Measurements from ENCODE around the gene SHISAL1.

The SHISAL1 gene

DNA sequence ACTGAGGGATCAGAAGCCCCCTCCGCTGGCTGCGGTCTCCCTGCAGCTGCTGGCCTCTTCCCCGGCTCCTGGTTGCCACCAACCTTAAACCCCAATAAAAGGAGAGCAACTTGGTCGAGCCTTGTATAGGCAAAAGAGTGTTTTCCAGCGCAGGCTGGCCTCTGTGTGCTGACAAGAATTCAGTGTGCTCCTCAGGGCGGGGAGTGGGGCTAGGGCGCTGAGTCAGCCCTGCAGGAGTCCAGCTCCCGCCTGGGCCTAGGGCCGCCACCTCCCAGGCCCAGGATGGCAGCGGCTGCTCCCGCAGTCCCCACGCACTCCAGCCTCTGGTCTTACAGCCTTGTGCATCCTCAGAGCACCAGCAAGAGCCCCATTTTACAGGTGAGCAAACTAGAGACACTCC lies at the start of gene SHISAL1:
SHISAL1 (minus strand) TSS at position 186 of the 400 bp plus-strand sequence. CDS start 12,006 bp downstream, outside the sequence.
- no peak for DNase-seq

DNA sequence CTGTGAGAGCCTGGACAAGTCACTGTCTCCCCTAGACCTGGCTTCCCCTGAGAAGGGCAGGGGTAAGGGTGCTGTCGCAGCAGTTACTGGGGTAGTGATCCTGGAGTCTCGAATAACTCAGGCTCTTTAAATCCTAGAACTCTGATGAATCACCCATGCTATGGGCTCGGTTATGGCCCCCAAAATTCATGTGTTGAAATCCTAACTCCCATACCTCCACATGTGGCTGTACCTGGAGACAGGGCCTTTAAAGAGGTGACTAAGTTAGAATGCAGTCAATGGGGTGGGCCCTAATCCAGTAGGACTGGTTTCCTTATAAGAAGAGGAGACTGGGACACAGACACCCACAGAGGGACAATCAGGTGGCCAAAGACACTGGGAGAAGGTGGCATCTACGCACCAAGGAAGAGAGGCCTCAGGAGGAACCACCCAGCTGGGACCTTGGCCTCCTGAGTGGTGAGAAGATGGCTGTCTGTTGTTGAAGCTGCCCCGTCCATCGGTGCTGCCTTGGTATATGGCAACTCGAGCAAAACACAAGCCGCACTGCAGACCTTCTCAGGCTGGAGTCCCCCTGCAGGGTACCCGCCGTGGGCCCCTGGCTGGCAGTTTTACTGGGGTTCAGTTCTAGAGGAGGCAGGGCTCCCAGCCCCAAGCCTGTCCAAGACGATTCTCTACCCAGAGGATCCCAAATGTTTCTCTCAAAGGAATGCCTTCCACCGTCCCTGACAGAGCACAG lies 48.8 kb upstream of the SHISAL1 start:
- no peak for DNase-seq

DNA sequence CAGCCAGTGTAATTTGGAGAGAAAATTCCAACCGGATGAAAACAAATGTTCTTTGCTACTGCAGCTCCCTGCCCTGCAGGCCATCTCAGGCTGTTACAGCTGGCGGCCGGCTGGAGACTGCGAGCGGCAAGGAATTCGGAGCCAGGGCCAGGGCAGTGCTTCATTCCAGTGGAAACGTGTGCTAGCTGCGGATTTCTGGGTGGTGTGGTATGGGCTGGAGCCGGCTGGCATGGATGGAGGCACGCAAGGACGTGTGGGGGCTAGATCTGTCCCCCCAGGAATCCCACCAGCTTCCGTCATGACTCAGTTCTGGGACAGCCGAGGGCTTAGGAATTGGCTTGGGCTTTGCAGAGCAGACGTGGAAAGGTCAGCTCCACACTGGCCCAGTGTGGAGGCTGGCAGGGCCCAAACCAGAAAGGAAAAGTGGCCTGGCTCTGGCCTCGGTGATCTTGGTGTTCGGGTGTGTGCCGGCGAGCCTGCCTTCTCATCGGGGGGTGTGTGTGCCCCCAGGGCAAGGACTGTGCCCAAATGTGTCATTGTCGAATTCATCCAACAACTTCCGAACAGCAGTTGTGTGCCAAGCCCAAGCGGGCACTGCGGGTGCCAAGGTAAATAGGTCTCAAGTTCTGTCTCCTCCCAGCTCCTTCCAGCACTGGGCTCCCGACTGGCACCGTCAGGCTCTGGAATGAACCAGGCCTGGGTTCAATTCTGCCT lies 48.1 kb upstream of the SHISAL1 start:
- no peak for DNase-seq

DNA sequence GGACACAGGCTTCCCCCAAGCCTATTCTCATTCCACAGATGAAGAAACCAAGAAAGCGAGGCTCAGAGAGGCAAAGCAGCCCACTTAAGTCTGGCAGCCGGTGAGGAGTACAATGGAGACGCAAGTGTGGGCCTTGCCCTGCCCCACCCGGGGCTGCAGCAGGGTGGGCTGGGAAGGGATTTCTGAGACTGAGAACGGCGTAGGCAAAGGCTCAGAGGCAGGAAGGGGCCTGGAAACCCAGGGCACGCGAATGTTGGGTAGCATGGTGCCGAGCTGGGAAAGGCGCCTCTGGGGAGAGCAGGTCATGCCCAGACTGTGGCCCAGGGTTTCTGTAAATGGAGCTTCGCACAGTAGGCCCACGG lies 47.5 kb upstream of the SHISAL1 start:
- no peak for DNase-seq

DNA sequence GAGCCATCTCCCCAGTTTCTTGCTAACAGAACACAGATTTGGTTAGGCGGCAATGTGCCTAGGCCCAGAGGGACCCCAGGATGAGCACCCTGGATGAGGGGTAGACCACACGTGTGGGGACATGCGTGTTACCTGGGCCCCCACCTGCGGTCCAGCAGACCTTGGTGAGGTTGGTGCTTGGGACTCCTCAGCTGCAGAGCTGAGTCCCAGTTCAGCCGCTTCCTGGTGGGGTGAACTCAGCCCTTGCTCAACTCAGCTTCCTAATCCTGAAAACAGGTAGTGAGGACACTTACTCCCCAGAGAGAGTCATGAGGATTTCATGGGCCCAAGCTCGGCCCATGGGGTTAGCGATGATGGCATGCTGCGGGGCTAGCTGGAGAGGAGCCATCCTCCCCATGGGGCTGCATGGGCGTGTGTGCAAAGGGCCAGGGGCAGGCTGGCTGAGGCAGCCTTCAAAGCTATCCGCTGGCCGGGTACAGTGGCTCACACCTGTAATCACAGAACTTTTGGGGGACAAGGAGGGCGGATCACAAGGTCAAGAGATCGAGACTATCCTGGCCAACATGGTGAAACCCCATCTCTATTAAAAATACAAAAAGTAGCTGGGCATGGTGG lies 46.9 kb upstream of the SHISAL1 start:
- DNase-seq: no peak

DNA sequence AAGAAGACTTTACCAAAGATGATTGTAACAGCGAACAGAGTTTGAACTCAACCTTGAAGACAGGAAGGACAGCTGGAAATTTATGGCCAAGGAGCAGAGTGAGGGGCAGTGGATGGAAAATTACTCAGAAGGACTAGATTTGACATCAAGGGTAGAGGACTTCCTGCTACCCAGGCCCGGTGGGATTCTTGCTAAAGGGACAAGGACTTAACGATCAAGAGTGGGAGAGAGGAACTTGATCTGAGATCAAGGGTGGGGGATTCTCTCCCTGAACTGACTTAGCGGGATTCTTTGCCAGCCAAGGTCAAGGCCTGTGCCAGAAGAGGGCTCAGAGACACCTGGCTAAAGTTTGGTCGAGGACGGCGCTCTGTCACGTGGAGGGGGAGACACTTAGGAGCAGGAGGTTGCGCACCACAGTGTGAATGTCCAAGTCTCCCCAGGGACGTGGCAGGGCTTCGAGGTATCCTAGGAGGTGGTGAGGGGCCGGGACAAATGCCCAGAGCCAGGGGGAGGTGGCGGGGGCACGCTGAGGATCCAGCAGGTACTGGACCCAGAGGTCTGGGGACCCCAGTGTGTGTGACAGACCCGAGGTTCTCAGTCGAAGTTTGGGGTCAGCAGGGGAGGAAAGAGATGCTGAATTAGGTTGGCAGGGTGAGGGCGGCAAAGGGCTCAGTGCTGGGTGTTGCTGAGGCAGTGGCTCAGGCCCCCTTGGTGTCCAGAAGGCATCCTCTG lies 46.1 kb upstream of the SHISAL1 start:
- no peak for DNase-seq

DNA sequence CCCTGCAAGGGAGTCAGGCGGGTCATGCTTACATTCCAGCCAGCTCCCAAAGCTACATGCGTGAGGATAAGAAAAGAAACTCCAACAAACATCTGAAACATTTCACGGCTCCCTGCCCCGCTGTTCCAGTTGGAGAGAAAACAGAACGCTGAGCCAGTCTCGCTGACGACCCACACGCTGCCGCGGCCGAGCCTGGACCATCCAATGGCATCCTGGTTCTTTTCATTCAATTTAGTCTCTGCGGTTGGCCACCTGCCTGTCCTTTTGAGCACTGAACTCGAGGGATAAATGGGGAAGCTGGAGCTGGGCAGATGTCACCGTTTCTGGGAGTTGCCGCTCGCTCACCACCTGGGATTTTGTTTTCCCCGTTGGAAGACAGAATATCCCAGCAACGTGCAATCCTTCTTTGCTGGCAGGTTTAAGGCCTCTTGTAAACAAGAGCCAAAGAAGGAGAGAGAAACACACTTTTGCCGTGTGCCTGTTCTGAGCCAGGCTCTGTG lies 45.3 kb upstream of the SHISAL1 start:
- DNase-seq: no peak

DNA sequence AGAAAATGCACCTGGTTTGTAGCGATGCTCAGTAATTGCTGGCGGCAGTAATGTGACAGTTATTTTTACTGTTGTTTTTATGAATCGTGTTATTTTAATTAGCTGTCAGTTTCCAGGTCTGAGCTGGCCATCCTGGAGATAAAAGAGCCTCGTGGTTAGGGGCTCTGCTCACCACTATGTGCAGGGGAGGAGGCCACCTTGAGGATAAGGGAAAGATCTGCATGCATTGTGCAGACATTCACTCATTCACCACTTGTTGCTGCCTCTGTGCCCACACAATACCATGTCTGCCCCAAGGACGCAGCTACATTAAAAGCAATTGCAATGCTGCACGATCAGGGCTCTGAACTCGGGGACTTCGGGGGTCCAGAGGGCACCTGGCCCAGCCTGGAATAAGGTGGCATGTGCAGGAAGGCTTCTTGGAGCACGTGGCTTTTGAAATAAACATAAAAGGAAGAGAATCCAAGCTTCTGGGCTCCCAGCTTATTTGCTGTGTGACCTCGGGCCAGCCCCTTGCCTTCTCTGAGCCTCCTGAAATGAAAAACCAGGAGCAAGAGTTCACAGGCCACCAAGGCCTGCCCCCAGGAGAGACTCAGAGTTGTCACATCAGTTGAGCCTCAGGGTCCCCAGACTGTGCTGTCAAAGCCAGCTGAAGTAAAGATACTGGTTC lies 44.7 kb upstream of the SHISAL1 start:
- DNase-seq: no peak

DNA sequence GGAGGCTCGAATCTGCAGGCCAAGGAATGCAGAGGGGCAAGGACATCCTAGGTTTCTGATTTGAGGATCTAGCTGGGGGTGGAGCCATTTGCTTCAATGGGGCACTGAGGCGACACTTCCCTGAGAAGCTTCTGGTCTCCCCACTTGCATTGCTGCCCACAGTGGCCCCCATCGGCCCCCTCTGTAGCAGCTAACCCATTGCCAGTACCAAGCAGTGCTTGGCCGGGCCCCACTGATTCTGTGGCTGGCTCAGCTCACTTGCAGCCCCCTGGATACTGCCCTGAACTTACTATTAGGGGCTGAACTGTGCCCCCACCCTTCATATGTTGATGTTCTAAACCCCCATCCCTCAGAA lies 42.9 kb upstream of the SHISAL1 start:
- DNase-seq: no peak

DNA sequence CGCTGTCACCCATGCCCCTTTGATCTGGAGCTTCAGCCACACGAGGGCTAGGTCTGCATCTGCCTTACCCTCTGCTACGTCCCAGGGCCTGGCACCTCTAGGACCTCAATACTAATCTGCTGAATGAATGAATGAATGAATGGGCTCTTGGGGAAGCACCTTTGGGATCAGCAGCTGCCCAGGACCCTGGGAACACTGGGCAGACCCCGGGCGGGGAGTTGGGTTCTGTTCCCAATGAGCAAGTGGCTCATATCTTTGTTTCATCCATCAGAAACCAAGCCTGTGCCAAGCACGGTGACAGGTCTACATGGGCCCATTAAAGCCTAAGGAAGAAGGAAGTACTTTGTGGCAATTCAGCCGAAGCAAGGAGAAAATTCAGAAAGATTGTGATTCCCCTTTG lies 41.5 kb upstream of the SHISAL1 start:
- no peak for DNase-seq

DNA sequence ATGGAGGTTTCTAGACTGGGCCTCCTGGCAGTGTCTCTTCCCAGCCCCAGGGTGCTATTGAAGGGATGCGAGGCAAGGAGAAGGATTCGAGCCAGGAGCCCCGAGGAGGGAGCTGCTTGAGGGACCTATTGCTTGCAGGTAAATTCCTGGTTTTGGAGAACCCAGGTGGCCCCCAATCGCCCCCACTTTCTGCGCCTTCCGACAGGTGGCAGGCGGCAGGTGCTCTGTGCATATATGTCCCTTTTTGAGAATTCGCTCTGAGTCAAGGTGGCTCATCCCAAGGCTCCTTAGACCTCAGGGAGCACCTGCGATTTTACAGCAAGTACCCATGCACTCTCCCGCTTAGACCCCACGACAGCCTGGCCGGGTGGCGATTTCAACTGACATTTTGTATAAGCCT lies 40.3 kb upstream of the SHISAL1 start:
- no peak for DNase-seq

DNA sequence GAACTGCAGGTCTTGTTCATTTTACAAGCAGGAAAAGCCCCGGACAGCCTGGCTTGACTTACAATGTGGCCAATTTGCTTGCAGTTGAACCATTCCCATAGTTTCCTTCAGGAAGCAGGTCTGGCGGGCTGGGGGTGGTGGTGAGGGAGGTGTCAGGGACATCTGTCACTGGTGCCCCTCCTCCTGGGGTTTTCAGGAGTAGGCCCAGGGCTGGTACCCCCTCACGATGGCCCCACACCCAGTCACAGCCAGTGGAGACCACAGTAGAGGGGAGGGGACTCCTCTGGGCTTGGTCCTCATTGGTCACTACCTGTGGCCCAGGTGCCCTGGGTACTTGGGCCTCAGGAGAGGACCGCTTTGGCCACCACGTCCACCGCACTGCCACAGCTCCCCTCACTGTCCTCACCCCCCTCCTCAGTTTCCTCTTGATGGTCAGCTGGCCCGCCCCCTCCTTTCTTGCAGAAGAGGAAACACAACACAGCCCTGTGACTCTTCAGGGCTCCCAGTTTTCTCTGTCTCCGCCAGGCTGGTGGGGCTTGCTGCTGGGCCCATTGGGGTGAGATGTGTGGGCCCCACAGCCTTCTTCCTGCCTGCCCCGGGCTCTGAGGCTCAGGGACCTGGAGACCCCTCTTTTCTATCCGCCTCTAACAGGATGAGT lies 39.8 kb upstream of the SHISAL1 start:
- no peak for DNase-seq

DNA sequence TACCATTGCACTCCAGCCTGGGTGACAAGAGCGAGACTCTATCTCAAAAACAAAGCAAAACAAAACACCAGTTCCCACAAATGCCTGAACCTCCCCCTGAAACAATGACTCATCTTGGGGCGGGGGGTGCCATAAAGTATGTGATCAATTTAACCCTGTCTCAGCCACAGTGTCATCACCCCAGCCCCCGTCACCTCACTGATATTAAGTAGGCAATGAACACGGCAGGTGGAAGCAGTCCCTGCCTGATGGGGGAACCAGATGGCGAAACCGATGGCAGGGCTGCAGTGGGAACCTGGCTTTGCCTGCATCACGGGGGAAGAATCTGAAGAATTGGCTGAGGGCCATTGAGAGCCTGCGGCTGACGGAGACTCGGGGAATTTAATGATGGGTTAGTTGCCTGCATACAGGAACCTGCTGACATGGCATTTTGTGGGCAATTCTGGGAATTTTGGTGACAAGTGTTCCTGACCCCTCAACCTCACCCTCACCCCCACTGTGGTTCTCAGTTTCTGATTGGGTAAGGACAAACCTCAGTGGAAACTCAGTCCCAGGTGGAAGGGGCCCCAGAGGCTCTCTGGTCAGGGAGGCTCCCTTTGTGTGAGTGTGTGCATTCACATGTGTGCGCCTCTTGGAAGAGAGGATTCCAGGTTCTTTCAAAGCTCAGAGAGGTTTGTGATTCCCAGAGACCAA lies 39.1 kb upstream of the SHISAL1 start:
- DNase-seq: peak; percentile 27 to 35

DNA sequence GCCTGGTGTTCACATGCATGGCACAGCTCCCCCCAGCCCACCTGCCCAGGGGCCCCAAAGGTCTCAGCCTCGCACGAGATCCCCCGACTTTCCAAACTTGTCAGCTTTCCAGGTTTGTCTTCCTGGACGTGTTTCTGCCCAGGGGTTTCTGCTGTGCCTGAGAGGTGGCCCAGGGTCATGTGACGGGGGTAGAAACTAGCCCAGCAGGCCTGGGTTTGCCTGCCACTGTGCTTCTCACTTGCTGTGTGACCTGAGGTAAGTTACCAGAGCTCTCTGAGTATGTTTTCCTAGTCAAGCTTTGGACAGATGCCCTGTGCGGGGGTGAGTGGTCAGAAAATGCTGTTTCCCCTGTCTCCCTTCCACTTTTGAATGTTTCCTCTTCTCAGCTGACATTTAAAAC lies 38.3 kb upstream of the SHISAL1 start:
- DNase-seq: no peak

DNA sequence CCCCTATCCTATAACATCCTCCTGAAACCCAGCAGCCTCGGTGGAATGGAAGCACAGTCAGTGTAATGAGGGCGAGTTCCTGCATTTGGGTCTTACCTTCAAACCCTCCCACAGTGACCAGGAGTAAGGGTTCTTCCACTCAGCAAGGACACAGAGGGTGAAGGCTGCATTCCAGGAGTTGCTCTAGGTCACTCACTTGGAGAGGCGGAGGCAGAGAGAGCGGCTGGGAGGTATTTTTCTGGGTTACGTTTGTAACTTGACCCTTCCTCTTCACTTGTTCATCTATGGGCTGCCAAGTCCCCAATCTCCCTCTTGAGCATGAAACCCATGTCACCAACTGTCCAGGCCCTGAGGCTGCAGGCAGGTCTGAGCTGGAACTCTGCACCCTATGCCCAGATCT lies 36.8 kb upstream of the SHISAL1 start:
- no peak for DNase-seq

DNA sequence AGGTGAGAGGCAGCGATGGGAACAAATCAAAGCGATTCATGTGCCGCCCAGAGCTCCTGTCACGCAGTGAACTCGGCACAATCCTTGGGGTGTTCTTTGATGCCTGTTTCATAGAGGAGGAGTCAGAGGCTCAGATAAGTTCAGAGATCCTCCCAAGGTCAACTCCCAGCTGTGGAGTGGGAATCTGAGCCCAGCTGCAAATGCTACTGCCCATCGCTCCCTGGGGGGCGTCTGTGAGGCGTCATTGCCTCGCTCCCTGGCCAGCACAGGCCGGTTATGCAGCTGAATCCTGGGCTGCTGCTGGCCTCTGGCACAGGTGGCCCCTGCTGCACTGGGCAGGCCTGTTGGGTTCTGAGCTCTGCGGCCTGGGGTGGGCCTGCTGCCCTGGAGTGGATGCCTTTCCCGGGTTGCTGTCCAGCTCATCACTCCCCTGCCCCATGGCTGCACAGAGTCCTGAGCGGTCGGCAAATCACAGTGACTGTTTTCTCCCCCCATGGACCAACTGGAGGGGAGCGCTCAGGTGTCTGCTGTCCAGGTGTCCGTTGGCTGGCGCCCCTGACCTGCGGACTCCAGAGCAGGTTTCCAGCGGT lies 36.3 kb upstream of the SHISAL1 start:
- DNase-seq: no peak

DNA sequence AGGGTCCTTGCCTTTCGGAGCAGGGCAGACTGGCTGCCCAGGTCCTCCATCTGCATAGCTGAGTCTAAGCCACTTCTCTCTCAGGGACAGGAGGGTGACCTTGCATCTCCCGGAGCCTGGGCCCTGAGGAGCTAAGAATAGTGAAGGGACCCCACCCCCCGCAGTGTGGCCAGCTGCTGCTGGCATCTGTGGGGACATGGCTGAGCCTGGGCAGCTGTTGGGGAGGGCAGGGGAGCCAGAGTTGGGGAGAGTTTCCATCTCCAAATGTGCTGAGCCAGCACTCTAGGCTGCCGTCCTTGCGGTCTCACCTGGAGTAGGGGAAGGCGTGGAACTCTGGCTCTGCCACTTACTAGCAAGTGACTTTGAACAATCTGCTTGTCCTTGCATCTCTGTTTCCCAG lies 34.8 kb upstream of the SHISAL1 start:
- DNase-seq: no peak

DNA sequence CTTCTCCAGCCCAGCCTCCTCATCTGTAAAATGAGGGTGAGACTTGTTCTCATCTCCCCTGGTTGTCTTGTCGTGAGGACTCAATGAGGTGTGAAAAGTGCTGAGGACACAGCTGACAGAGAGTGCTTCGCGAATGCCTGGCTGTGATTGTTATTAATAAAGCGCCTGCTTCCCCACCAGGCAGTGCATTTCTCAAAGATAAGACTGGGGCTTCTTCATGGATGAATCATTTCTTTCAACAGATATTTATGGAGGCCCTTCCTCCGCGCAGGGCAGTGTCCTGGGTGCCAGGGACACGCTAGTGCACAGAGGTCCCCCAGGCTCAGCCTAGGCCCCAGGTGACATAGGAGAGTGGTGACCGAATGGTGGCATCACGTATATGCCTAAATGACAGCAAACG lies 34.3 kb upstream of the SHISAL1 start:
- no peak for DNase-seq

DNA sequence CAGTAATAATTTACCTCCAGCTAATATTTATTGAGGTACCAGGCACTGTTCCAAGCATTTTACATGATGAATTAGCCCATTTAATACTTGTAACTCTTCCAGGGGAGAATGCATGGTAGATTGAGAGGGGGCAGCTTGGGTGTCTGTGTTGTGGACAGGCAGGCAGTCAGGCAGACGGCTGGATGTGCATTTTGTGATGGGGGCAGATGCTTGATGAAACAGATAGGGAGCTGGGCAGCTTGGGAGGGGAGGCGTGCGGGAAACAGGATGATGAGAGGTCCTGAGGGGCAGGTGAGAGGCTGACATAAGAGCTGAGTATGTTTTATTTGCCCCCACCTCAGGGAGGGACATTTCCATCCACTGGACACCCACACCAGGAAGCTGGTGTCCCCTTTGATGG lies 33.1 kb upstream of the SHISAL1 start:
- no peak for DNase-seq

DNA sequence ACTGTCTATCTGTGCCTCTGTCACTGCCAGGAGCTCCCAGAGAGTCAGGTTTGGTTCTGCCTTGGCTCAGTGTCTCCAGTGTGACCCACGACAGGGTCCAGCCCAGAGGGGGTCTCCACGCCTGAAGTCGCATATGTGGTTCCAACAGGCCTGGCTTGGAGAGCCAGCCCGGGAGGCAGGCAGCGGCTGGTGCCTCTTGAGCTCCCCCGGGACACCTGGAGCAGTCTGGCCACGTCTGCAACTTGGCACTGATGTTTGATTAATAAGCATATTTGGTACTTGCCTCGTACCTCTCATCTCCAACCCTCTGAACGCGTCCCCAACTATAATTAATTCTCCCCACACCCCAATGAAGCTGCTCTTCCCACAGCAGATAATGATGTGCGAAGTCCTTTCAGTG lies 31.7 kb upstream of the SHISAL1 start:
- no peak for DNase-seq

DNA sequence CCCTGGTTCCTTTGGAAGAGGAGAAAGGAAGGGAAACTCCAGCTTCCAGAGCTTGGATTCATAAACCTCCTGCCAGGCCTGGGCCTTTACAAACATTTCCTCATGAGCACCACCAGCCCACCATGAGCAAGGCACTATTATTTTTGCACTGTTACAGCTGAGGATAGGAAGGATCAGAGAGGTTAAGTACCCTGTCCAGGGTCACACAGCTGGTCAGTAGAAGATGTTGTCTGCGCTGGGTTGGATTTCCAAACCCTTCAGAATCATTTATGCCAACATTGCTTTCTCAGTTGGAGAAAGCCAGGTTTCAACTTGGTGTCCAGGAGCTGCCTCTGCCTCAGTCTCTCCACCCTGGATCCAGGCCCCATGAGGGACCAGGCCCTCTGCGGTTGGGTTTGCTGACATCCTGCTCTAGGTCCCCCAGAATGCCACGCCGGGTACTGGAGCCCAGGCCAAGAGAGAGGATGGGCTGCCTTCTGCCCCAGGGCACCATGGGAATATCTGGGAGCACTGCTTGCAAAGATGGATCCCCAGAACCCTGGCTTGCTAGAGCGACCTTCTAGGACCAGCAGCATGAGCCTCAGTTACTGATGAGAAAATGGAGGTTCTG lies 29.7 kb upstream of the SHISAL1 start:
- DNase-seq: no peak

All from stimulated activated CD4-positive, alpha-beta T cell treated with anti-CD3 and anti-CD28 coated beads, Interleukin-2, amount 100 ng/mL, for 24 hours (primary cell).